DMS153 treated with DMSO at 0.1 percent for 48 hours (cell line): Measurements from ENCODE around the gene ACER3.
A peak's percentile ranks its signal among the peaks of the same experiment; 100 is the strongest.
"Not testable (repeated sequence)": the region's sequence is repeated elsewhere in the genome, so short reads cannot be mapped to it uniquely, and the experiment has no call there.

Experiments
- DNase-seq: peaks from one replicate; lab custom pipeline; 2025; ENCODE audit not compliant: unreplicated experiment; lab: John Stamatoyannopoulos, UW

ACER3 gene

DNA sequence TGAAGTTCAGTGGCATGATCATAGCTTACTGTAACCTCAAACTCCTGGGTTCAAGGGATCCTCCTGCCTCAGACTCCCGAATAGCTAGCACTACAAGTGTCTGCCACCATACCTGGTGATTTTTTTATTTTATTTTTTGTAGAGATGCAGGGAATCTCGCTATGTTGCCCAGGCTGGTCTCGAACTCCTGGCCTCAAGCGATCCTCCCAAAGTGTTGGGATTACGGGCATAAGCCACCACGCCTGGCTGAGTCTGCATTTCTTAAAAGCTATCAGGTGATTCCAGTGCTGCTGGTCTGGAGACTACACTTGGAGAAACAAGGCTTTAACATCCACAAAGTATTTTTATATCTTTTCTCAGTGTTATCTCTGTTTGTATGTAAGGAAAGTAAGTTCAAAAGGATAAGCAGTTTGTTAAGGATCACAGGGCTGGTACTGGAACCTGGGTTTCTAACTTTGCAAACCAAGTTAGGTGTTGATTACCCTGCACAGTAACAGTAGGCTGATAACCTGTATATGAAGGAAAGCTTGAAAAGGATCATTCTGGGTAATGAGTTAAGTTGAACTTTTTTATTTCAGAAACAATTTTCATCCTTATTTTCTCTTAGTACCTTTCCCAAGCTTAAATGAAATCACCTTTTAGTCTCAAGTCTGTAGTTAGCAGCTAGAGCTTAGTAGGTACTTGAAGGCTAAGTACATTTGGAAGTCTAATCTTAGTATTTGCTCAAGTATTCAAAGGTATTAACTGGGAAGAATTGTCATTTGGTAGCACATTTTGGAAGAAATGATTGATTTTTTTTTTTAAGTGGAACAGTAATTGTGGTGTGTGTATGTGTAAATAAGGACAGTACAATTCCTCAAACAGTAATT lies 12.5 kb downstream of the ACER3 start:
- no peak for DNase-seq

DNA sequence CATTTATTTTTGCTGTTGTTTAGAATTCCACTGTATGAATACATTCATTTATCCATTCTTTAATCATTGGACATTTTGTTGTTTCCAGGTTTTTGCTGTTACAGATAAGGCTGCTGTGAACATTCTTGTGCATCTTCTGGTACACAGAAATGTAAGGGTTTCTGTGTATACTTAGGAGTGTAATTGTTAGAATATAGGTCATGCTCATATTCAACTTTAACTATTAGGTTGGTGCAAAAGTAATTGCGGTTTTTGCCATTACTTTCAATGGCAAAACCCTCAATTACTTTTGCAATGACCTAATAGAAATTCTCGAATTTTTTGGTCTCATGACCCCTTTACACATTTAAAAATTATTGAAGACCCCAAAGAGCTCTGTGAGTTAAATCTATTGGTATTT lies 17.3 kb downstream of the ACER3 start:
- DNase-seq, result no peak

DNA sequence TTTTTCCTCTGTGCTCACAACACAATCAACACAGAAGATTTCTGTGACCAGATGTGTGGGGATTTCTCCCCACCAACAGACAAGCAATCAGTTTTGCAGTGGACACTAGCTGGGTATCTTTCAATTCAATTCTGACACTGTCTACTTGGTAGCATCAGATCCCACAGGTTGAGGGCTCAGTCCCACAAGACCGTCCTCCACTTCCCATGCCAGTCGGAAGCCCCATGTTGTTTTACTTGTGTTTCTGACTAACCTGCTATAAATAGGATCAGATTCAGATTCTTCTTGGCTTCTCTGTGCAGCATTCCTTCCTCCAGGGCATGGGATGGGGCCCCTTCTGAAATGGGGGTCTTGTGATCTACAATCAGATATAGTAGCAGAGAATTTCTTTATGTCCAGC lies 19.6 kb downstream of the ACER3 start:
- DNase-seq, result no peak

DNA sequence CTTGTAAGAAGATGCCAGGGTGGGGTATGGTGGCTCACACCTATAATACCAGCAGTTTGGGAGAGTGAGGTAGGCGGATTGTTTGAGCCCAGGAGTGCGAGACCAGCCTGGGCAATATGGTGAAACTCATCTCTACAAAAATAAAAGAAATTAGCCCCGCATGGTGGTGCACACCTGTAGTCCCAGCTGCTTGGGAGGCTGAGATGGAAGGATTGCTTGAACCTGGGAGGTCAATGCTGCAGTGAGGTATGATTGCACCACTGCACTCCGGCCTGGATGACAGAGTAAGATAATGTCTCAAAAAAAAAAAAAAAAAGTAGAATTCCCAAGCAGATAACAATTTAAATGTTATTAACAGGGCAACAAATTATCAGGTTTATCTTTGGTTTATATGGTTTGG lies 20.2 kb downstream of the ACER3 start:
- DNase-seq, result no peak

DNA sequence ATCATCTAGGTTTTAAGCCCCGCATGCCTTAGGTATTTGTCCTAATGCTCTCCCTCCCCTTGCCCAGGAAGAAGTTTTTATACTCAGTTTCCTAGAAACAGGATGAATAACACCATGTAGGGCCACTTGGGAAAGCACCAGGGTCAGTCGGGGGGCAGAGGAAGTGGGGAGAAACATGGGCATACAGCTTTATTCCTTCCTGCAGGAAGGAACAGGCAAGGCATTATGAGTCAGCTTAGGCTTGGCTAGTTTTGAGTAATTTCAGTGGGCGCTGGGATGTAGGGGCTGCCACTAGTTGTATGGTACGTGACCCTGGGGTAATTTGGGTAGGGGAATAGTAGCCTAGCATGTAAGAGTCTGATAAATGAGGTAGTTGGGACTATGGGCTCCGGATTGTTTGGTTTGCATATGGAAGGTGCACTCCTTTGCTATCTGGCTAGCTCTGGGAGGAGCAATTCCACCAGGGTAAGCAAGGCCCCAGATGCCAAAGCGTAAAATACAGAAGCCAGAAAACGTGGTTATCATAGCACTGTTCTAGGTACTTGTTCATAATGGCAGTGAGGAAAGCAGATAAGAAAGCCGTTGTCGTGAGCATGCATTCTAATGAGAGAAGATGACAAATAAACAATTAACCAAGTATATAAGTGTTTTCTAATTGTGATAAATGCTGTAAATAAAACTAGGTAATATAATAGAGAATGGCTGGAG lies 24.8 kb downstream of the ACER3 start:
- no peak for DNase-seq

DNA sequence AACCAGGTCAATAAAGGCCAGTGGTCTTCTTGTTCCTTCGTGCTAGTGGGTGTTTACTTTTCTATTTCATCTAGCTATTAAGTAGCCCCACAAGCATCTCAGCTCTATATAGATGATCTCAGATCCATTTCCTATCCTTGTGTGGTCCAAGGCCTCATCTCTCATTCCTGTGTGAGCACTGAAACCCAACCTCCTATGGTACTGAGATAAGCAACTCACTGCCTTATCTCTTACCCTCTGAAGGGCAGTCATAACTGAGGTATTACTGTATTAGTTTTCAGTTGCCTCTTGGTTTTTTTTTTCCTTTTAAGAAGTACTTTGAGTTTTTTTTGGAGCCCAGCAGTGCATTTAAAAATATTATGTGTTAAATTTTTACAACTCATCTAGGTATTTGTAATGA lies 28.3 kb downstream of the ACER3 start:
- DNase-seq, result no peak

DNA sequence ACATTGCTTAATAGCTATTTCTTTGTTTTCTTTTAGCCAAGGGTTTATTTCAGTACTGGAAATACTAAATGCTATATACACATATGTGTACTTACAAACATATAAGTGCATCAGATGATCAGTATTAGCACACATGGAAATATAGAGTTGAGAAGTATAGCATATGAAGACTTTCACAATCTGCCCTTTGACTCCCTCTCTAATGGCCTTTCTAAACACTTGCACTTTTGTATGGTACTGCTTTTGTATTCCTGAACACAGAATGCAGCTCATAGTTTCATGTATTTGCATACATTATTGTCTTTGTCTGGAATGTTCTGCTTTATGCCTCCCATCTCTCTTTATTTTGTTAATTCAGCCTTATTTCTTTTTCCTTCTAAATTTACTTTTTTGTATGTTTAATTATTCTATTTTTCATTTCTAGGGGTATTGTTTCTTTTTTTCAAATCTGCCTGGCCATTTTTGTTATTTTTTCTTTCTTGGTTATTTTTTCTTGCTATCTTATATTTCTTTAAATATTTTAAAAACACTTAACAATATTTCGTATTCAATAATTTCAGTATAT lies 28.8 kb downstream of the ACER3 start:
- no peak for DNase-seq

DNA sequence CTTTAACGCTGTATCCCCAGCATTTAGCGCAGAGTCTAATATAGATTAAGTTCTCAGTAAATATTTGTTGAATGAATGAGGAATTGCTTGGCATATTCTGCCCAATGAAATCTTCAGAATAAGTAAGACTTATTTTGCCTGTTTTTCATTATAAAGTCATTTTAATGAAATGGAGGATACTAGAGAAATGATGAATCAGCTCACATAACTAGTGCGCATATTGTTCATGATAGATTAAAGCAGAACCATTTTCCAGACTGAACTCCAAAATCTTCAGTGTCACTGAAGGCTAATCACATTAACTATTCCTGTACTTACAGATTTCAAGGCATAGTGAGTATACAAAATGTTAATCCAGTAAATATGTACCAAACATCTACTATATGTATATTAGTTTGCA lies 29.6 kb downstream of the ACER3 start:
- no peak for DNase-seq

DNA sequence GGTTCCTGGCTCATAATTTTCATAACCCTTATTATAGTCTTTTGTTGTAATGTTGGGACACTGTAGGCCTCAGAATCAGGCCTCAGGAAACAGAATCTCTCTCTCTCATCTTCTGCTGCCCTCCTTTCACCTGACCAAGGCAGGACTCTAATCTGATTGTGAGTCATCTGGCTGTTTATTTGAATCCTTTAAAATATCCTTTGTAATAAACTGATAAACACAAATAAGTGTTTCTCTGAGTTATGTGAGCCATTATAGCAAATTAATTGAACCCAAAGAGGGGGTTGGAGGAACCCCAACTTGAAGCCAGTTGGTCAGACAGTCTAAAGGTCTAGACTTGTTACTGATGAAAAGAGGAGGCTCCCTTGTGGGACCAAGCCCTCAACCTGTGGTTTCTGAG lies 30.6 kb downstream of the ACER3 start:
- no peak for DNase-seq

DNA sequence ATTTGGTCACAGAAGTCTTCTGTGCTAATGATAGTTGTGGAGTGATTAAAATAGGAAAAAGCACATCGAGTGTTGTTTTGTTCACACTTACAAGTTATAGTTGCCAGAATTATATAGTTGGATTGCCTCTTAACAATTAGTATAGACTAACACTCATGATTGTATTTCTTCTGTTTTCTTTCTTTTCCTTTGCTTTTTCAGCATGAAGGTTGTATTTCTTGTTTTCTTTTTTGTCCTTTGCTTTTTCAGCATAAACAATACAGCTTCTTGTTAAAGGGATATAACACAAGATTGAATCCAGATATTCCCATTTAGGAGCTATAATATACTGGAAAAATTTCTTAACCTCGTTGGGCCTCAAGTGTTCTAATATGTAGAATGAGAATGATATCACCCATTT lies 31.1 kb downstream of the ACER3 start:
- no peak for DNase-seq

DNA sequence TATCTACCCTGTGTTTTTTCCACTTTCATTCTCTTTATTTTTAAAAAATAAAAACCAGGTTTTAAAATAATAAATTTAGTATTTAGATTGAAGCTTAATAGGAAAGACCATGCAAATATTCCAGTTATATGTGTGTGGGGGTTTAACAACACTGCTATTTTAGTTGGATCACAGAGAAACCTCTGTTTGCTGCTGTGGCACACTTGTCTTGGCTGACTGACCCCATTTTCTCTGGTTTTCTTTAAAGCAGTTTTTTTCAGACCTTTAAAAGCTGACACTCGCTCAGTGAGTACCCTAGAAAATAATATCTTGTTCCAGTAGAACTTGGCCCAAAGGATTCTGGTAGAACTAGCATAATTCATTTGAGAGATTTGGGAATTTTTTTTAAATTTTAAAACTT lies 31.6 kb downstream of the ACER3 start:
- no peak for DNase-seq

DNA sequence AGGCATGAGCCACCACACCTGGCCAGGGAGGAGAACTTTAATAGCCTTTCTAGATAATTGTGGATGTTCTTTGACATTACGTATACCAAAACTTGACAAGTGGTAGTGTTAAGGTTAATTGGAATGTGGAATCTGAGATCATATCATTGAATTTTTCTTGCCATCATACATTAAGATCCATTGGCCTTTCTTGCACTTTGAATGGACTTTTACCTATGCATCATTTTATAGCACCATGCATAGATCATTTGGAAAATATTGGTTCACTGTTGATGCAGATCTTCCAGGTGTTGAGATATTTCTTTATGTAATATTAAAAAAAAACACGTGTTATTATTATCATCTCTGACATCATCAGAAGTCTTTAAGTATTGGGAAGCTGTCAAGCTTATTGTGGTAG lies 36.5 kb downstream of the ACER3 start:
- no peak for DNase-seq

DNA sequence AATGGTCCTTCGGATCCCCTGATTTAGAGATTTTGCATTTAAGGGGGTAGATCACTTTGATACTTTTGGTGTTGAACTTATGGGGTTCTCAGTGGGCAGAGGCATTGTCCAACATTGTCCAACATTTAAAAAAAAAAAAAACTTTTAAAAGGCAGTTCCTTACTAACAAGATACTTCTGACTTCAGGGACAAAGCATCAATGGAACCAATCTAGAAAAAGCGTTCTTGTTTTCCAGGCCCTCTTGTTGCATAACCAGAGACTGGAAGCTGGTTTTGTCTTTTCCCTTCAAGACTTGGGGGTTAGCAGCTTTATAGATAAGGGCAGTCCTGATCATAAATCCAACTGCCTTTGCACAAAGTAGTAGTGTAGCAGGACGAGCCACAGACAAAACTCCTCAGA lies 40.4 kb downstream of the ACER3 start:
- DNase-seq, result no peak

DNA sequence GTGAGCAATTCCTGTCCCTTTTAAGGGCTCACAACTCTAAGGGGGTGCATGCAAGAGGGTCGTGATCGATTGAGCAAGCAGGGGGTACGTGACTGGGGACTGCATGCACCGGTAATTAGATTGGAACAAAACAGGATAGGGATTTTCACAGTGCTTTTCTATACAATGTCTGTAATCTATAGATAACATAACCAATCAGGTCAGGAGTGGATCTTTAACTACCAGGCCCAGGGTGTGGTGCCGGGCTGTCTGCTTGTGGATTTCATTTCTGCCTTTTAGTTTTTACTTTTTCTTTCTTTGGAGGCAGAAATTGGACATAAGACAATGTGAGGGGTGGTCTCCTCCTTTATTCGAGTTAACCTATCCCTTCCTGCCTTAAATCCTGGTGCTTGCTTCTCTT lies 40.9 kb downstream of the ACER3 start:
- not testable (repeated sequence) for DNase-seq

DNA sequence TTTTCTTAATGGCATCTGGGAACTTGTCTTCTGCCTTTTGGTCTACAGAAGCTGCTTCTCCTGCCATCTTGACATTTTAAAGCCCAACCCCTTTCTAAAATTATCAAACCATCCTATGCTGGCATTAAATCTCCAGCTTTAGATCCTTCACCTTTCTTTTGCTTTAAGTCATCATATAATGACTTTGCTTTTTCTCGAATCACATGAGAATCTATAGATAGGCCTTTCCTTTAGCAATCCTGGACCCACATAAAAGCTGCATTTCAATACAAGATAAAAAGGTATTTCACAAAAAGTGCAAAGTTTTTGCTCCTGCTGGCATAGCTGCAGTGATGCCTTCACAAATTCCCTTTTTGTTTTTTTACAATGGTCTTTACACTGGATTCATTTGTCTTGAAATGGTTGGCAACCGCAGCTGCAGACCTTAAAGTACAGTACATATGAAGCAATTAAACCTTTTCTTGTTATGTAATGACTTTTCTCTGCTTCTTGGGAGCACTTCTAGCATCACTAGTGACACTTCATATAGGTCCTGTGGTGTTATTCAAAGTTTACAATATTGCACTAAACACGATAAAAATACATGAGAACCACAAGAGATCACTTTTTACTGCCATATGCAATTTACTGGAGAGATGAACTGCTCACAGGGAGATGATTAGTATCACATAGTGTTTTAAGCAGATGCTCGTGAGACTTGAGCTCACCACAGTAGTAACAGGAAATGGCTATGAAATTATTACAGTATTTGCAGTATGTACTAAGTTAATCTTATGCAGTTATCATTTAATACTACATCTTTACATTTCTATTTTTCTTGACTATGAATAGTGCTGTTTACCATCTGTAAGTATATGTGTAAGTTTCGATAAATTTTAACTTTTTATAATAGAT lies 41.6 kb downstream of the ACER3 start:
- DNase-seq, result no peak

DNA sequence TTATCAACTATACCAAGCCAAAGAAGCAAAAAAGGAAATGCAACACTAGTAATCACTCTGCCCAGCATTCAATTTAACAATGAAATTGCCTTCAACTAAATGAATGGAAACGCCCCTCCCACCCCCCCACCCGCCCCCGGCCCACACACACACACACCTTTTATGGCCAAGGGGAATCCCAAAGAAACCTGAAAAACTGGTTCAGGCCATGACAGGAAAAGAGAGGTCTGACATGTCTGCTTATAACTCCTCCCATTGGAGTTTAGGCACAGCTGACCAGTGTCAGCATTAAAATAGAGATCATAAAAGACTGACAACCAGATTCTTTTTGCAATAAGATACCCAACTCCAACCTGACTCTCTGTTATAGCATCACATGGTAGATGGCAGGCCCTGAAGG lies 42.6 kb downstream of the ACER3 start:
- DNase-seq, result peak; percentile 49

DNA sequence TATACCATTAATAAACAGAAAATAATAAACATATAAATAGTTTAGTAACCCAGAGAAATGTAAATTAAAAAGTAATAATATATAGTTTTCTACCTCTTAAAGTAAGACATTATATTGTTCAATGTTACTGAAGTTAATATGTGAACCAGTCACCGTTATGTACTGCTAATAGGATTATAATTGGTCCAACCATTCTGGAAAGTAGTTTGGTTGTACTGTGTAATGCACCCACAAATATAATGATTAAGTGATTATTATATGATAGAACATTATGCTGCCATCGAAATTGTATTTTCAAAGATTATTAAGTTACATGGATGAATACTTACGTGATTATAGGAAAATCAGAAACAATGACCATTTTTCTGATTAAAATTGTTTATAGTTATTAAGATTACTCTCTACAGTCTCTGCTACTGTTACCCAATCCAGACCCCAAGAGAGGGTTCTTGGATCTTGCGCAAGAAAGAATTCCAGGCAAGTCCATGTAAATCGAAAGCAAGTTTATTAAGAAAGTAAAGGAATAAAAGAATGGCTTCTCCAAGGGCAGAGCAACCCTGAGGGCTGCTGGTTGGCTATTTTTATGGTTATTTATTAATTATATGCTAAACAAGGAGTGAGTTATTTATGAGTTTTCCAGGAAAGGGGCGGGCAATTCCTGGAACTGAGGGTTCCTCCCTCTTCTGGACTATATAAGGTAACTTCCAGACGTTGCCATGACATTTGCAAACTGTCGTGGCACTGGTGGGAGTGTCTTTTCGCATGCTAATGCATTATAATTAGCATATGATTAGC lies 50.1 kb downstream of the ACER3 start:
- DNase-seq, result no peak

DNA sequence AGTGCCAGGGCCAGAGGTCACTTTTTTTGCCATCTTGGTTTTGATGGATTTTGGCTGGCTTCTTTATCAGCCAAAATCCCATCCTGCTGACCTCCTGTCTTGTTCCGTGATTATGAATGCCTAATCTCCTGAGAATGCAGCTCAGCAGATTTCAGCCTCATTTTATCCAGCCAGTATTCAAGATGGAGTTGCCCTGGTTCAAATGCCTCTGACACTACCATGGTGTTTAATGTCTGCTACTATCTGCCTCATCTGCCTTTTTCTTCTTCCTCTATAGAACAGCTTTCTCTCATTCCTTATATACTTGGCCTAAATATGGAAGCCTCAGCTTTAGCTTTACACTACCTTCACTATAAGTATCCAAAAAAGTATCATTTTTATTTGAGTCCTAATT lies 50.7 kb downstream of the ACER3 start:
- DNase-seq, result no peak

DNA sequence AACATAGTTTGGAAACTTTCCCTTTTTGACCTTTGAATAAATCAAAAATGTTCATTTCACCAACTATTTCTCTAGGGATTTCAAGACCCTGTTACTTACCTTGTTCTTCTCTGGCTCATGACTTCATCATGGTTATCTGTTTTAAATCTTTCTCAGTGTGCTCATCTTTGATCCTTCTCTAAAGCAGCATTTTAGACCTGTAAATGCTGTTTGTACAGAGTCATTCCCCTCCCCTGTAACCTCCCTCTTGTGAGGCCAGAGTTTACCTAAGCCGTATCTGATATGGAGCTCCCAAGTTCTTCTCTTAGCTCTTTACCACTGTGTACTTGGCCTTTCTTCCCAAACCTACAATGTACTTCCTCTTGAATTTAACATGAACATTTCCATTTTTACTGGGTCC lies 56.0 kb downstream of the ACER3 start:
- no peak for DNase-seq

DNA sequence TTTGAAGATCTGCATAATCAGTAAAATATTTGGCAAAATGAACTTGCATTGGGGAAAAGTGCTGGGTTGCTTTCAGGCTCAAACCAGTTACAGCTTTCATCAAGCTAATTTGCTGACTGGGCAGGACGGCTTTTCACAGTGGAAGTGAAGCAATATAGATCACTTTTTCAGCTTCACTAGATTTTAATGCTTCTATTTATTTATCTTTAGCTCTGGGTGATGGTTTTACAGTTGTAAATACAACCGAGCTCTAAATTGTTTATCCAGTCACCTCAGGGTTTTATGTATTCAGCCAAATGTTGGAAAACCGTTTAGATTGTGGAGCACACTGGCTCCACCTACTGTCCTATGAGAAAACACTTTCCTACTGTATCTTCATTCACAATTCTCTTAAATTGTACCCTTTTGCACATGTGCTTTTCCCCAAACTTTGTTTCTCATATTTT lies 58.2 kb downstream of the ACER3 start:
- peak; percentile 63 for DNase-seq
